Natural killer cell (primary cell): Measurements from ENCODE around the gene MC5R. TPM values are rescaled to one million over a fixed set of nuclear protein-coding genes. Genes with fewer than 3 reads are reported as not detected.
"Not testable (repeated sequence)": the region's sequence is repeated elsewhere in the genome, so short reads cannot be mapped to it uniquely, and the experiment has no call there.

Experiments
- ATAC-seq, 3 donors: fragments of 150-1000 bp in 2 of 3; fragments of 200-7000 bp in 1 of 3; cut with Tn5 transposase; 1 replicate in 1 of 3; 2 replicates in 2 of 3; pipeline ENCODE4 v1.10.0; 2021; ENCODE audit warnings: mild to moderate bottlenecking in 2 of 3, moderate library complexity in 2 of 3
- DNase-seq, 2 donors: peaks; one replicate each; pipeline versions ENCODE4 v3.0.0 to v3.0.0-alpha.2; 2013 to 2021; ENCODE audit warnings: mixed read lengths in 1 of 2
- H3K27ac ChIP-seq: one replicate; pipeline ENCODE4 v1.5.1; 2013; ENCODE audit warnings: mild to moderate bottlenecking, low read length
- H3K27me3 ChIP-seq: one replicate; pipeline ENCODE4 v1.6.1; 2013; ENCODE audit warnings: low read length; ENCODE audit not compliant: control insufficient read depth, insufficient read depth
- H3K36me3 ChIP-seq: one replicate; pipeline ENCODE4 v1.6.1; 2013; ENCODE audit warnings: low read length; ENCODE audit not compliant: control insufficient read depth, insufficient read depth
- H3K4me1 ChIP-seq: one replicate; pipeline ENCODE4 v1.6.1; 2013; ENCODE audit warnings: low read length; ENCODE audit not compliant: control insufficient read depth, insufficient read depth
- H3K4me3 ChIP-seq: one replicate; pipeline ENCODE4 v1.5.1; 2013; ENCODE audit warnings: low read length
- H3K9me3 ChIP-seq: one replicate; pipeline ENCODE4 v1.6.1; 2013; ENCODE audit warnings: low read length; ENCODE audit not compliant: control insufficient read depth, insufficient read depth
- H3K27ac Mint-ChIP-seq, 2 donors: one replicate each; pipeline ENCODE4 v1.8.0; 2022; ENCODE audit warnings: mild to moderate bottlenecking in 2 of 2, mixed read lengths in 2 of 2, moderate library complexity in 1 of 2
- H3K27me3 Mint-ChIP-seq, 2 donors: one replicate each; pipeline ENCODE4 v1.8.0; 2022; ENCODE audit warnings: low read depth in 2 of 2, mixed read lengths in 2 of 2
- H3K36me3 Mint-ChIP-seq: one replicate; pipeline ENCODE4 v1.8.0; 2022; ENCODE audit warnings: mixed read lengths
- H3K4me1 Mint-ChIP-seq, 2 donors: one replicate each; pipeline ENCODE4 v1.8.0; 2022; ENCODE audit warnings: mixed read lengths in 2 of 2
- H3K4me3 Mint-ChIP-seq: one replicate; pipeline ENCODE4 v1.8.0; 2022; ENCODE audit warnings: mild to moderate bottlenecking, moderate library complexity, mixed read lengths
- H3K9me3 Mint-ChIP-seq, 2 donors: one replicate each; pipeline ENCODE4 v1.8.0; 2022; ENCODE audit warnings: mixed read lengths in 2 of 2
- WGBS: methylation state at CpG from one replicate; pipeline ENCODE4 v1.1.7; 2013; ENCODE audit warnings: missing lambda C conversion rate; ENCODE audit not compliant: insufficient coverage; 5-methylcytosine and 5-hydroxymethylcytosine counted together
- intact Hi-C: fragments of 100-400 bp; cut with micrococcal nuclease; formaldehyde crosslinking; loops from one replicate; pipeline ENCODE4 v1.14.2; 2022
- total RNA-seq, 4 donors: library from RNA; stranded (reverse); fragments of 120-200 nt in 1 of 4; gene quantifications; one replicate each; pipeline versions ENCODE4 v1.2.3 to v1.2.4, GENCODE V29; 2013 to 2022
- TF ChIP-seq, protein P1 (sequence below): fragments of 200-600 bp; IDR thresholded peaks from one replicate; pipeline ENCODE4 v1.8.0; 2022; ENCODE audit warnings: antibody characterized with exemption

MC5R gene
- total RNA-seq, 3 donors from 2014 or later (not counting 1 experiment from before 2014, with no cell fraction given): not detected

DNA sequence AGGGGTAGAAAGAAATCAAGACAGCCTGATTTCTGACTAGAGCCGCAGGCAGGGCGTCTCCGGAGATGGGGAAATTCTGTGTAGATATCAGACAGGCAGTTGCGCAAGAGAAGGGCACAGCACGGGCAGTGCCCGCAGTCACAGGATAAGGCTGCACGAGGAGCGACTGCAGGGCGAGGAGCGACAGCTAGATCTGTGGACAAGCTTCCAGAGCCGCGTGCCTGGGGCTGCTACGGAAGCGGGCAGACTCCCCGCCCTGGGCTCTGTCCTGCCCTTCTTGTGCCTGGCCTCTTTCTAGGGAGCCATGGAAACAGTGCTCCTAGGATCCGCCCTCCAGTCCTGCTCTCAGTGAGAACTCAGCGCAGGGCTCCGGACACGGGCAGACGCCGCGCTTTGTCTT, 12.6 kb downstream of the MC5R start:
- Mint-ChIP-seq H3K4me3 (no peak overlapping the region), H3K27ac (no peak overlapping the region), H3K9me3 (no peaks in the 10 kb centered on the region), H3K27me3 (peaks cover 7 to 8% of the 10 kb centered on the region in 2 donors), H3K4me1 (no peaks in the 10 kb centered on the region), H3K36me3 (no peaks in the 10 kb centered on the region)
- DNase-seq (no peak), ATAC-seq (no peak)
- Histone ChIP-seq H3K27ac (no peak overlapping the region), H3K9me3 (no peaks in the 10 kb centered on the region), H3K27me3 (no peaks in the 10 kb centered on the region), H3K36me3 (no peaks in the 10 kb centered on the region), H3K4me3 (no peak overlapping the region), H3K4me1 (no peaks in the 10 kb centered on the region)
- intact Hi-C loops: no loop called here
- TF ChIP-seq, protein P1, sequence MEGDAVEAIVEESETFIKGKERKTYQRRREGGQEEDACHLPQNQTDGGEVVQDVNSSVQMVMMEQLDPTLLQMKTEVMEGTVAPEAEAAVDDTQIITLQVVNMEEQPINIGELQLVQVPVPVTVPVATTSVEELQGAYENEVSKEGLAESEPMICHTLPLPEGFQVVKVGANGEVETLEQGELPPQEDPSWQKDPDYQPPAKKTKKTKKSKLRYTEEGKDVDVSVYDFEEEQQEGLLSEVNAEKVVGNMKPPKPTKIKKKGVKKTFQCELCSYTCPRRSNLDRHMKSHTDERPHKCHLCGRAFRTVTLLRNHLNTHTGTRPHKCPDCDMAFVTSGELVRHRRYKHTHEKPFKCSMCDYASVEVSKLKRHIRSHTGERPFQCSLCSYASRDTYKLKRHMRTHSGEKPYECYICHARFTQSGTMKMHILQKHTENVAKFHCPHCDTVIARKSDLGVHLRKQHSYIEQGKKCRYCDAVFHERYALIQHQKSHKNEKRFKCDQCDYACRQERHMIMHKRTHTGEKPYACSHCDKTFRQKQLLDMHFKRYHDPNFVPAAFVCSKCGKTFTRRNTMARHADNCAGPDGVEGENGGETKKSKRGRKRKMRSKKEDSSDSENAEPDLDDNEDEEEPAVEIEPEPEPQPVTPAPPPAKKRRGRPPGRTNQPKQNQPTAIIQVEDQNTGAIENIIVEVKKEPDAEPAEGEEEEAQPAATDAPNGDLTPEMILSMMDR: no peak
- WGBS: 96% methylated on average over 22 of the region's 22 CpGs

- Histone ChIP-seq H3K27ac (no peak overlapping the region), H3K4me3 (no peak overlapping the region), H3K4me1 (no peaks in the 10 kb centered on the region), H3K27me3 (no peaks in the 10 kb centered on the region), H3K9me3 (peaks cover 11% of the 10 kb centered on the region), H3K36me3 (no peaks in the 10 kb centered on the region)
- DNase-seq (no peak), ATAC-seq (no peak)
- intact Hi-C loops: no loop called here
- peaks cover 3 to 14% of the 10 kb centered on the region in 2 donors for H3K9me3 Mint-ChIP-seq
- TF ChIP-seq, protein P1: no peak
- no peaks in the 10 kb centered on the region for H3K27me3 Mint-ChIP-seq
- 90% methylated on average over 3 of the region's 4 CpGs for WGBS
- H3K4me3 Mint-ChIP-seq: no peak overlapping the region
- no peaks in the 10 kb centered on the region for H3K4me1 Mint-ChIP-seq
- no peak overlapping the region for H3K27ac Mint-ChIP-seq
- H3K36me3 Mint-ChIP-seq: no peaks in the 10 kb centered on the region
Measured at GRCh38 chr18:13849791-13850190, 25.8 kb downstream of the MC5R start.

DNA sequence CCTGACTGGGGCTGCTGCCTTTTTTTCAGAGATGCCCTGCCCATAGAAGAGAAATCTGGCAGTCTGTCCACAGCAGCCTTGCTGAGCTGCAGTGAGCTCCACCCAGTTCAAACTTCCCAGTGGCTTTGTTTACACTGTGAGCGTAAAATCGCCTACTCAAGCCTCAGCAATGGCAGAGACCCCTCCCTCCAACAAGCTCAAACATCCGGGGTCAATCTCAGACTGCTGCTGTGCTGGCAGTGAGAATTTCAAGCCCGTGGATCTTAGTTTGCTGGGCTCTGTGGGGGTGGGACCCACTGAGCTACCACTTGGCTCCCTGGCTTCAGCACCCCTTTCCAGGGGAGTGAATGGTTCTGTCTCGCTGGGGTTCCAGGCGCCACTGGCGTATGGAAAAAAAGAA, 38.9 kb downstream of the MC5R start:
- ATAC-seq, H3K27me3 Mint-ChIP-seq, H3K9me3 Mint-ChIP-seq, H3K4me1 Mint-ChIP-seq, H3K4me3 ChIP-seq, DNase-seq, H3K27ac ChIP-seq, H3K9me3 ChIP-seq, H3K36me3 Mint-ChIP-seq, intact Hi-C loops, H3K27me3 ChIP-seq, H3K27ac Mint-ChIP-seq, H3K4me3 Mint-ChIP-seq, H3K4me1 ChIP-seq, H3K36me3 ChIP-seq: not testable (repeated sequence)
- WGBS: 69% methylated on average over 7 of the region's 7 CpGs

DNA sequence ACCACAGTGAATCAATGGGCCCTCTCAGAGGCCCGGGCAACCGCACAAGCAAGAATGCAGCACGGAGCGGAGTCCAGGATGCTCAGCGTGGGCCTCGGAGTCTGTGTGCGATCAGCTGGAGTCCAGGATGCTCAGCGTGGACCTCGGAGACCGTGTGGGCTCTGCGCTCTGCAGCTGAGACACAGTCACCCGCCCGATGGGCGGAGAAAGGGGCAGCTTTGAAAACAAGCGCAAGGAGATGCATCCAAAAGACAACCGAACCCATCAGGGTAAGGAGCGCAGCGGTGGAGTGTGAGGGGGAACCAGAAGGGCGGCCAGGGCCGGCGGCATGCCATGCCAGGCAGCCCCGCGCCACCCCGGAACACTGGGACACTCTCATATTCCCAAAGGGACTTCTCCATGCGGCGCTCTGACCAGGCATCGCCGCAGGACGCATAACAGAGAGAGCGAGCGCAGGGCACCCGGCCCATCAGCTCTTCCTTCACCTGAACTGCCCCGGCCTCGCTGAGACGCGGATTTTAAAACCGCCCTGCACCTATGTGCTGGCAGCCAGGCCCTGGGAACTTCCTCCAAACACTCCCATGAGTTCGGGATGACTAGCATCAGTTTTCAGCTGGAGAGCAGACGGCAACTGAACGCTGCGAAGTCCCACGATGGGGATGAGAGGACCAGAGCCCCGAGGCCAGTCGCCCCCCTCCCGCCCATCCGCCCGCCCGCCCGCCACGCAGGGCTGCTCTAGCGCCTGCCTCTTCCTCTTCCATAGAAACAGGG, 44.7 kb downstream of the MC5R start:
- H3K27ac Mint-ChIP-seq: no peak overlapping the region
- Histone ChIP-seq H3K36me3 (no peaks in the 10 kb centered on the region), H3K4me1 (no peaks in the 10 kb centered on the region), H3K27ac (no peak overlapping the region), H3K4me3 (no peak overlapping the region), H3K27me3 (peaks cover 2% of the 10 kb centered on the region), H3K9me3 (no peaks in the 10 kb centered on the region)
- no peaks in the 10 kb centered on the region for H3K4me1 Mint-ChIP-seq
- H3K36me3 Mint-ChIP-seq: no peaks in the 10 kb centered on the region
- ATAC-seq (no peak), DNase-seq (no peak)
- TF ChIP-seq, protein P1: no peak
- intact Hi-C loops: no loop called here
- H3K9me3 Mint-ChIP-seq: no peaks in the 10 kb centered on the region
- H3K4me3 Mint-ChIP-seq: no peak overlapping the region
- peaks cover 16 to 18% of the 10 kb centered on the region in 2 donors for H3K27me3 Mint-ChIP-seq
- WGBS: 7% methylated on average over 45 of the region's 51 CpGs
